Left lung (tissue), 10 donors: ENCODE results near the gene NDUFA11. TPM values are rescaled to one million over a fixed set of nuclear protein-coding genes. Genes with fewer than 3 reads are reported as not detected.

Experiments used
- ATAC-seq: fragments of 200-7000 bp; cut with Tn5 transposase; one replicate; pipeline ENCODE4 v1.9.1; 2020; ENCODE audit warnings: moderate library complexity
- DNase-seq, 4 donors: peaks; one replicate each; pipeline ENCODE4 v3.0.0-alpha.2; 2013 to 2020
- H3K27ac ChIP-seq, 2 donors: fragments of 200-600 bp; sonication (generic) in 1 of 2; one replicate each; pipeline versions ENCODE4 v1.5.0 to v1.8.0; 2020 to 2021
- H3K27me3 ChIP-seq, 2 donors: fragments of 200-600 bp; sonication (generic) in 1 of 2; one replicate each; pipeline versions ENCODE4 v1.5.0 to v1.8.0; 2020 to 2021
- H3K36me3 ChIP-seq, 2 donors: fragments of 200-600 bp; sonication (generic) in 1 of 2; one replicate each; pipeline versions ENCODE4 v1.5.0 to v1.8.0; 2020 to 2021
- H3K4me1 ChIP-seq, 2 donors: fragments of 200-600 bp; one replicate each; pipeline ENCODE4 v1.8.0; 2021
- H3K4me3 ChIP-seq, 2 donors: fragments of 200-600 bp; sonication (generic) in 1 of 2; one replicate each; pipeline versions ENCODE4 v1.5.0 to v1.8.0; 2020 to 2021; ENCODE audit warnings: mild to moderate bottlenecking in 1 of 2
- H3K9me3 ChIP-seq, 2 donors: fragments of 200-600 bp; sonication (generic) in 1 of 2; one replicate each; pipeline versions ENCODE4 v1.5.0 to v1.8.0; 2020 to 2021
- CTCF ChIP-seq, 2 donors: fragments of 200-600 bp; sonication (generic) in 1 of 2; IDR thresholded peaks; one replicate each; pipeline versions ENCODE4 v1.5.0 to v1.8.0; 2021; ENCODE audit warnings: antibody characterized with exemption in 2 of 2
- intact Hi-C, 2 donors: fragments of 100-400 bp; cut with DNase I; formaldehyde crosslinking; loops; one replicate each; pipeline versions ENCODE4 v1.11.2 to v1.14.2; 2022
- polyA plus RNA-seq, 6 donors: library from polyadenylated mRNA; unstranded; fragments of 120-200 nt; gene quantifications; one replicate each; pipeline ENCODE4 v1.2.1, GENCODE V29; 2013; ENCODE audit not compliant: insufficient read length in 6 of 6
- total RNA-seq, 2 donors: library from RNA; stranded (reverse); fragmentation: NEBNext Ultra II Directional; extraction: Animal tissue kit (Norgen Biotek cat#: 25700); gene quantifications; one replicate each; pipeline ENCODE4 v1.2.1, GENCODE V29; 2021
- donor health status: DM: no; HTN: yes; CAD: no.
- donor health status: DM: no; HTN: no; CAD: no.

NDUFA11 gene
- total and polyA plus RNA-seq, 8 donors, result 102 to 190 (median 141) TPM

DNA sequence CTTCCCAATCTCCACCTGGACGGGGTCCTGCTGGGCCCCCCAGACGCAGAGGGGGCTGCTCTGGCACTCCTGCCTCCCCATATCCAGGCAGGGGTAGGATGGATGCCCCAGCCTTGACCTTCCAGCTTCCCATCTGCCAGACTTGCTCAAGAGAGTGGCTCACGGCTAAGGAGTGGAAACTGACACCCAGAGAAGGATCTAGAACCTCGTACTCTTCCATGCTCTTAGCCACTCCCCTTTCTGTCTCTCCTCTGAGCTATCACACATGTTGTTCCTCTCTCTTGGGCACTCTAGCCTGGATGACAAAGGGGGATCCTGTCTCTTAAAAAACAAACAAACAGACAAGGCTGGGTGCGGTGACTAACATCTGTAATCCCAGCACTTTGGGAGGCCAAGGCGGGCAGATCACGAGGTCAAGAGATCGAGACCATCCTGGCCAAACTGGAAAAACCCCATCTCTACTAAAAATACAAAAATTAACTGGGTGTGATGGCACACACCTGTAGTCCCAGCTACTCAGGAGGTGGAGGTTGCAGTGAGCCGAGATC is 21.1 kb downstream of the NDUFA11 start:
- no peak for ATAC-seq
- Histone ChIP-seq H3K27ac (no peak overlapping the region), H3K4me1 (peaks cover 0 to 5% of the 10 kb centered on the region in 2 donors), H3K4me3 (no peak overlapping the region), H3K9me3 (no peaks in the 10 kb centered on the region), H3K27me3 (peaks cover 0 to 57% of the 10 kb centered on the region in 2 donors), H3K36me3 (no peaks in the 10 kb centered on the region)
- TF ChIP-seq CTCF (IDR thresholded peaks at IDR 0.05), result no peak
- intact Hi-C loops, result no loop called here
- DNase-seq, result no peak

GRCh38 chr19:5881543-5882299 is 21.9 kb downstream of the NDUFA11 start:
- no peak for ATAC-seq

DNA sequence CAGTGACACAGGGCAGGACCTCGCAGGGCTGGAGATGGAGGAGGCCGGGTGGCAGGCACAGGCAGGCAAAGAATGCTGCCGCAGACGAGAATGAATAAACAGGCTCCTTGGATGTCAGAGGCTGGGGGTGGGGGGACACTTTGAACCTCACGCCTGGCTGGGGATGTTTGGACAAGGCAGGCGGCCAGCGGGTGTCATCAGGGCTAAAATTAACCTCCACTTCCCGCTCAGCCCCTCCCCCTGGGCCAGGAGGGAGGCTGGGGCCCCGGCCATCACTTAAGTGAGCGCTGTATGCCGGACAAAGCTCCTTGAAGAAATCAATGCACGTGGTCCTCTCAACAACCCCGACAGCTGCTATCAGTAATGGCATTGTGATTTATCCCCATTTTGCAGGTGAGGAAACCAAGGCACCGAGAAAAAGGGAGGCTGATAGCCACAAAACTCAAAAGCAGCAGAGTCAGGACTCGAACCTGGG is 22.9 kb downstream of the NDUFA11 start:
- H3K27ac ChIP-seq, result no peak overlapping the region
- DNase-seq, result peak in 3 of 4 donors; percentile 13 to 49 (median 44)
- peaks cover 0 to 62% of the 10 kb centered on the region in 2 donors for H3K27me3 ChIP-seq
- TF ChIP-seq CTCF (IDR thresholded peaks at IDR 0.05), result no peak
- H3K9me3 ChIP-seq, result no peaks in the 10 kb centered on the region
- no peaks in the 10 kb centered on the region for H3K36me3 ChIP-seq
- ATAC-seq, result peak; percentile 76
- intact Hi-C loops, result no loop called here
- peaks cover 0 to 5% of the 10 kb centered on the region in 2 donors for H3K4me1 ChIP-seq
- H3K4me3 ChIP-seq, result no peak overlapping the region

More at GRCh38 chr19:5881543-5882299, 21.9 kb downstream of the NDUFA11 start:
- intact Hi-C loops, result no loop called here
- no peak for TF ChIP-seq CTCF (IDR thresholded peaks at IDR 0.05)
- no peak overlapping the region for H3K4me3 ChIP-seq
- no peaks in the 10 kb centered on the region for H3K36me3 ChIP-seq
- DNase-seq, result no peak
- no peaks in the 10 kb centered on the region for H3K9me3 ChIP-seq
- H3K27me3 ChIP-seq, result peaks cover 0 to 60% of the 10 kb centered on the region in 2 donors
- H3K4me1 ChIP-seq, result peaks cover 0 to 5% of the 10 kb centered on the region in 2 donors
- no peak overlapping the region for H3K27ac ChIP-seq

- no peak for ATAC-seq
- Histone ChIP-seq H3K4me3 (no peak overlapping the region), H3K27me3 (peaks cover 0 to 62% of the 10 kb centered on the region in 2 donors), H3K36me3 (no peaks in the 10 kb centered on the region), H3K4me1 (peaks cover 0 to 5% of the 10 kb centered on the region in 2 donors), H3K9me3 (no peaks in the 10 kb centered on the region), H3K27ac (no peak overlapping the region)
- TF ChIP-seq CTCF (IDR thresholded peaks at IDR 0.05), result no peak
- intact Hi-C loops, result no loop called here
- DNase-seq, result no peak
These were observed 23.4 kb downstream of the NDUFA11 start for GRCh38 chr19:5880196-5880595.

GRCh38 chr19:5877882-5878281 is 25.7 kb downstream of the NDUFA11 start:
- Histone ChIP-seq H3K27ac (no peak overlapping the region), H3K27me3 (peaks cover 0 to 62% of the 10 kb centered on the region in 2 donors), H3K9me3 (no peaks in the 10 kb centered on the region), H3K36me3 (no peaks in the 10 kb centered on the region), H3K4me3 (no peak overlapping the region), H3K4me1 (peaks cover 0 to 5% of the 10 kb centered on the region in 2 donors)
- no peak for TF ChIP-seq CTCF (IDR thresholded peaks at IDR 0.05)
- intact Hi-C loops, result no loop called here
- ATAC-seq, result no peak
- no peak for DNase-seq
